GM18498 (cell line): ENCODE results near the gene SLC6A11.

Source experiments
- ATAC-seq: cut with Tn5 transposase; IDR thresholded peaks from one replicate; pipeline ENCODE4 v1.9.1; 2021; ENCODE audit warnings: mild to moderate bottlenecking, moderate library complexity; ENCODE audit not compliant: unreplicated experiment

SLC6A11 gene

GRCh38 chr3:10788451-10788850 is 27.6 kb upstream of the SLC6A11 start:
- no peak for ATAC-seq

GRCh38 chr3:10790713-10791112 is 25.3 kb upstream of the SLC6A11 start:
- no peak for ATAC-seq

- ATAC-seq: no peak
These were observed 23.8 kb upstream of the SLC6A11 start for GRCh38 chr3:10792208-10792607.

- ATAC-seq: no peak
These were observed 17.2 kb upstream of the SLC6A11 start for GRCh38 chr3:10798600-10799367.

GRCh38 chr3:10804183-10804648 is 11.8 kb upstream of the SLC6A11 start:
- no peak for ATAC-seq

- no peak for ATAC-seq
These were observed 10.0 kb upstream of the SLC6A11 start for GRCh38 chr3:10806006-10806405.

- no peak for ATAC-seq
These were observed 7.8 kb upstream of the SLC6A11 start for GRCh38 chr3:10808130-10808735.

GRCh38 chr3:10808974-10809373 is 7.1 kb upstream of the SLC6A11 start:
- ATAC-seq: no peak

- ATAC-seq: no peak
These were observed 5.7 kb upstream of the SLC6A11 start for GRCh38 chr3:10810376-10810775.

- no peak for ATAC-seq
These were observed 2.6 kb upstream of the SLC6A11 start for GRCh38 chr3:10813425-10813824.

GRCh38 chr3:10814623-10815022 is 1.4 kb upstream of the SLC6A11 start:
- ATAC-seq: no peak

- no peak for ATAC-seq
These were observed 541 bp upstream of the SLC6A11 start for GRCh38 chr3:10815487-10815886.

- no peak for ATAC-seq
These were observed 830 bp downstream of the SLC6A11 start for GRCh38 chr3:10816863-10817253.

GRCh38 chr3:10817506-10817905 is 1.5 kb downstream of the SLC6A11 start:
- ATAC-seq: no peak

- no peak for ATAC-seq
These were observed 6.0 kb downstream of the SLC6A11 start for GRCh38 chr3:10822055-10822454.

- no peak for ATAC-seq
These were observed 6.9 kb downstream of the SLC6A11 start for GRCh38 chr3:10822708-10823515.

- no peak for ATAC-seq
These were observed 7.4 kb downstream of the SLC6A11 start for GRCh38 chr3:10823516-10823818.

- ATAC-seq: no peak
These were observed 8.4 kb downstream of the SLC6A11 start for GRCh38 chr3:10824468-10824867.

- ATAC-seq: no peak
These were observed 17.9 kb downstream of the SLC6A11 start for GRCh38 chr3:10833855-10834414.

GRCh38 chr3:10834951-10835350 is 18.9 kb downstream of the SLC6A11 start:
- ATAC-seq: no peak

GRCh38 chr3:10835406-10835805 is 19.4 kb downstream of the SLC6A11 start:
- no peak for ATAC-seq

- ATAC-seq: no peak
These were observed 20.6 kb downstream of the SLC6A11 start for GRCh38 chr3:10836676-10837075.
